ENCODE data around the gene ARMC6.

- no peak for TF ChIP-seq EZH2phosphoT487 (IDR thresholded peaks at IDR 0.05; ENCODE audit: insufficient read depth, low read depth)
- TF ChIP-seq EZH2 (IDR thresholded peaks at IDR 0.05; ENCODE audit: insufficient read depth, poor library complexity, severe bottlenecking) = no peak
Observed at GRCh38 chr19:19009951-19010350, 23.5 kb upstream of the ARMC6 start.

All from GM23248 (cell line).